ENCODE results near the gene BBIP1.
A peak's percentile ranks its signal among the peaks of the same experiment; 100 is the strongest.

Gene BBIP1

DNA sequence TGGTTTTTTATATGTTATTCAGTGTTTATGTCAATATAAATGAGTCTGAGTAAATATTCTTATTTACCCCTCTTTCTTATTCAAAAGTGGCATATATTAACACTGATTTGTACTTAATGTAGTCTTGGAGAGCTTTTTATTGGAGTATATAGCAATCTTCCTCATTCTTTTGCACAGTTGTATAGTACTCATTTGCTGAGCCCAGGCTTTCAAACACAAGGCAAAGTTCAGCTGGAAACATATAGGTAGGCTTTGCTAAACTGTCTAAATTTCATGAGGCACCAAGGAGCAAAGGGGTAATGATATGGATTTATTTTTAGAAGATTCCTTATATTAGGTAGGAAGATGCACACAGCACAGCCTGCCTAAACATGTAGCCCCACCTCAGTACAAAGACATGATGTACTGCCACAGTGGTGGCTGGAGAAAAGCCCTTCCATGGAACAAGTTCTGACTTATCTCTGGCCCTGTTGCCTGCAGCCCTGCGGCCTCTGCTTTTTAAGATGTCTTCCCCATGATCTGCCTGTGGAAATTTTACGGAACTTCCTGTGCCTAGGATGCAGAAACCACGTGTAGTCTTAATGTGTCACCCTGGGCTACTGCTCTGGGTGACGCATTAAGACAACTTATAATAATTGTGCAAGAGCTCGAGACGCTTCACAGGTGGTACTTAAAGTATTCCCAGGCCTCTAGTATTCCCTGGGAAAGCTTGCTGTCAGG lies 56.9 kb downstream of the BBIP1 start:
- no peak for DNase-seq

DNA sequence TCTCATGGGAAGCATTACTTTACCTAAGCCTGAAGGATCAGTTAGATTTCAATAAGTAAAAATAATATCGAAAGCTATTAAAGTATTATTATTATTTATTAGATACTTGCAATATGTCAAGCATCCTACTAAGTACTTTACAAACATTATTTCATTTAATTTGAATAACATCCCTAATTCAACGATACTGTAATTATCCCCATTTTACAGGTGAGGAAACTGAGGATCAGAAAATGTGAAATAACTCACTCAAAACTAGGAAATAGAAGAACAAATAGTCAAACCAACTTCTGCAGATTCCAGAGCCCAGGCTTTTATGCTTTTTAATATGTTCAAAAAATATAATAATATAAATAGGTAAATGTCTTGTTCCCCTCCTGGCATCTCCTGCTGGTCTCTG lies 57.5 kb downstream of the BBIP1 start:
- DNase-seq, result no peak

DNA sequence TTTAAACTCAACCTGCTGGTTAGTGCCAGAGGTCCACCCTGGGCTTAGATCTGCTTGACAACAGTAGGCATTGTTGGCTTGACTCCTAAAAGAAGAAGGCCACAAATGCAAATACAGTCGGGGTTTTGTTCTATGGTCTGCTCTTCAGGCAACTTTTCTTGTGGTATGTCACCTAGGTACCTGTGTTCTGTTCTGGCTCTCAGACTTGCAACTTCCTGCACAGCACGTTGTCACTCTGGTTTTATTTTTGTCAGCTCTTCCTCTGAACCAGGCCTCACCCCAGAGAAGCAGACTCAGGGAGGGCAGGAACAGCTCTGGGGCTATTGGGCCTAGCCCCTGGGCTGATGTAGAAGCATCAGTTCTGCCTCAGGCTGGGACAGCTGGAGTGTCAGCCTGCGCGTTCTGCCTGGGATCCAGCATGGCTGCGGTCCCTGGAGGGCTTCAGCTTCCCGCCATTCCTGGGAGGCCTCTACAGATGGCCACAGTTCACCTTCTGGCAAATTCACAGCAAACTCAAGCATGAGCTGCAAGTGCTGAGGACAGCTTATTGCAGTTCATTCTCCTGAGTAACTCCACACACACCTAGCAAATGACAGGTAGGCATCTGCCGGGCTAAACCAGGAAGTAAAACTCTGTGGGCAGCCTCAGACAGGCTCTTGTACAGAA lies 58.3 kb downstream of the BBIP1 start:
- peak in 2 of 4 experiments; percentile 20 to 22 for DNase-seq

DNA sequence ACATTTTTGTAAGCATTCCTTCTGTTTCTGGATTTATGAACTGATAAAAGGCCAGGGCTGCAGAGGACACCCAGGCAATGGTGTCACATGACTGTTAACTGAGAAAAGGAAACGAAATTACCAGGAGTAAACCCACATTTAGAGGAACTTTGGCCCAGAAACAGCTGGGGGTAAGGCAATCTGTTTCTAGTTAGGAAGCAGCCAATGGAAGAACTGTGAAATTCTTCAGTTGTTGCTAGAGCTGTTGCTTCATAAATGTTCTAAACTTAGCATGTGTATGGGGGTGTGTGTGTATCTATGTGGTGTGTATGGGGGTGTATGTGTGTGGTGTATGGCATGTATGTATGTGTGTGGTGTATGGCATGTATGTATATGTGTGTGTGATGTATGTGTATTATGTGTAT lies 59.0 kb downstream of the BBIP1 start:
- DNase-seq, result no peak

DNA sequence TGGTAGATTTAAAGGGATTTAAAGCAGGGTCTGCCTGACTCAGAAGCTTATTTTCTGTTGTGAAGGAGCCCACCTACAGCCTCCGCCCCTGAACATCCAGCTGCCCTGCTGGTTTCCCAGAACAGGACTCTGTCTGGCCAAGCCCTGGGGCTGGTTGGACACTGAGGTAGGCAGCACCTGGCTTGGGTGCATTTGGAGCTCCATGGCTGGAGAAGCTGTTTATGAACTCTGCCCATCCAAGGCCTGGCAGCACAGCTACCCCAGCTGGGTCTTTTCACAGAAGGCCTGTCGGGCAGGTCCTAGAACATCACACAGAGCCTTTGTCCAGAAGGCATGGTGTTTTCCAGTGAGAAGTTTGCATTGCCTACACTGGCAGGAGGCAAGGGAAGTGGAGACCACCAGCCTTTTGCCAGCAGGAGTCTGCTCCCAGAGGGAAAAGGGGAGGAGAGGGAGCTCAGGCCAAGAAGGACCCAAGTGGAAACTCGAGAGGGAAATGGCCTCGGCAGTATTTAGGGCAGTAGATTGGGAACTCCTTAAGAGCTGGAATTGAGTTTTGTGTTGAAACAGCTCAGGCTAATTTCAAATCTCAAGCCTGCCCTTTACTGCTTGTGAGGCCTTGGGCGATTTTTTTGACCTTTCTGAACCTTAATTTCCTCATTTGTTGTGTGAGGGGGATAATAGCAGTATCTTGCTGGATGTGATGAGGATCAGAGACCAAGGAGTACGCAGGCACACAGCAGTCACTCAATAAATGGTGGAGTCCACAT lies 59.6 kb downstream of the BBIP1 start:
- DNase-seq, result no peak

DNA sequence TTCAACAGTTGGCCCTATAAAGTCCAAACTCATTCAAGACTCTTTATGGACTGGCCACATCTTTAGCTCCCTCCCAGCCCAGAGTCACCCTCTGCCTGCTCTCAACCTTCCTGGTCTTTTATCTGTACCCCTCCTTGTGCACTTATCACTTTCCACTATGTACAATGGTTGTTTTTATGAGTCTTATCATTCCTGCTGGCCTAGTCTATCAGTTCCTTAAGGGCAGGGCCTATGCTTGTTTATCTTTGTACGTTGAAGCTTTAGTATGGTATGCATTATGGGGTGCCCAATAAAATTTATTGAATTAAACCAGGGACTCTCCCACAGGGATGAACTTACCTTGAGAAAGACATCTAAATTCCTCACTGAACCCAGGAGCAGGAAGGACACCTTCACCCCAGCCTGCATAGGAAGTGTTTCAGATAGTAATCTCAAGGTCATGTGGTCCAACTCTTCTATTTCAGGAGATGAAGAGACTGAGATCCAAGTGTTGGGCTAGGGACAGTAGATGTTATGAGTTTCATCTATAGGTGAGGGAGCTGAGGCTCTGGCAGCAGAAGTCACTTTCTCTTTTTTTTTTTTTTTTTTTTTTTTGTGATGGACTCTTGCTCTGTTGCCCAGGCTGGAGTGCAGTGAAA lies 60.6 kb downstream of the BBIP1 start:
- DNase-seq, result no peak

DNA sequence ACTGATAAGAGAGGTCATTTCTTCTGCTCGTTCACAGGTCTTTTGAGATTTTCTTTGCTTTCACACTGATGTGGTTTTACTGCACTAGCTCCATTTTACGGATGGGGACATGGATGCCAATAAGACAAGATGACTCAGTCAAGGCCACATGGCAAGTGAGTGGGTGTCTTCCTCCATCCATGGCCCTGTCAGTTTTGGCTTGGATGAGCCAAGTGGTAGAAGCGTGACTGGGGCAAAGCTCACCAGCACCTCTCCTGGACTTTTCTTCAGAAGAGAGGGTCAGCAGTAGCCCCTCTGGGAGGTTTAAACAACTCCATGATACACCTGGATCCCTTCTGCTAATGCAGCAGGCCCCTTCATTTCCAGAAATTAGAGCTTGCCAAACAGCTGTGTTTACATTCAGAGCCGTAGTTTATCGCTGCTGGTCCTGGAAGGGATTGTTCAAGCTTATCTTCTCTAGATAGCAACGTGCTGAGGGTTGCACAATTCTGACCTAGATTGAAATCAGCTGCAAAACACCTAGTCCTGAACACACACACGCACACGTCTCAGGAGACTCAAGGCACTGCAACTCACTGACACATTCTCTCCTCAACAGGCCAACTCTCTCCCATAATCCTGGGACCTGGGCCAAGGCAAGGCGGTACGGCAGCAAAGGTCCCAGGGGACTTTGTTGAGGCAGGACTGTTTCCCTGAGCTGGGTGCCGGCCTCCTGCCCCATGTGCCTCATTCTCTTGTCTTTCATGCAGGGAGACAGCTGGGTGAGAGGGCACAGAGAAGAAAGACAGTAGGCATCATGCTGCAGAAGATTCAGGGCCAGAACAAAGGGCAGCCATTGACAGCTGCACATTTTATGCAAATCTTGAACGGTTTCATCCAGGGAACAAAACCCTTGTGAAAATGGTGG lies 61.5 kb downstream of the BBIP1 start:
- DNase-seq, result no peak

DNA sequence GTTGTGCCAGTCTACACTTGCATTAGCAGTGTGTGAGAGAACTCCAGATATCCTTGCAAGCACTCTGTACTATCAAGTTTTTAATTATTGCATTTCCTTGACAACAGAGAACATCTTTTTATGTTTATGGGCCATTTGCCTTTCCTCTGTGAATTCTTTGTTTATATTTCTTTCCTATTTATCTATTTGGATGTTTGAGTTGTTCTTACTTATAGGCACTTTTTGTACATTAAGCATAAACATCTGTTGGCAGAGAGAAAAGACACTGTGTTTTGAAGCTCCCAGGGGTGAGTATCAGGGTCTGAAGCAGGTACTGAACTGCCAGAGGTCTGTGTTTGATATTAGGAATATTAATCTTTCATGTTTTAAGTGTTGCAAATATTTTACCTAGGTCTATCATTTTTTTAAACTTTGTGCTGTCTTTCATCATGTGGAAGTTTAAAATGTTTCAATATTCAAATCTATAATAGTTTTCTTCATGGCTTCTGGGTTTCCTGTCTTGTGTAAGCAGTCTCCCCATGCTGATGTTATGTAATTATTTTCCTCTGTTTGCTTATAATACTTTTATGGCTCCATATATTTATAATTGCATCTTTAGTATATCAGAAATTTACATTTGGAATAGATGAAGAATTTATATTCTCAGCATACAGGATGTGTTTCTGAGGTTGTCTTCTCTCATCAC lies 64.9 kb downstream of the BBIP1 start:
- no peak for DNase-seq

DNA sequence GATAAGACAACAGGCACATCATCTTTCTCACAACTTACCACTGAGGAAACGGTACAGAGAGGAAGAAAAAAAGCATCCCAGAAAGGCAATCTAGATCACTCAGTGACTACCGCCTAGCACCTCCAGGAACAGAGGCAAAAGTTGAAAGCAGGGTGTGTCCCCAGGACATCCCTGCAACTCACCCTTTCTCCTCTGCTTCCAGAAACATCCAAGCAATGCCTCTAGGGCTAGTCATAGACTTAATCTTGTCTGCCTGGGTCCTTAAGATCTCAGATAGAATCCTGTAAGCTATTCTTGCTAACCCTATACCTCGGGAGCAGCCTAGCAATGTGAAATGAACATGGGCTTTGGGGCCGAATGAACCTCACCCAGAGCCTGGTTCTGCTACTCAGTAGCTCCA lies 66.0 kb downstream of the BBIP1 start:
- no peak for DNase-seq

DNA sequence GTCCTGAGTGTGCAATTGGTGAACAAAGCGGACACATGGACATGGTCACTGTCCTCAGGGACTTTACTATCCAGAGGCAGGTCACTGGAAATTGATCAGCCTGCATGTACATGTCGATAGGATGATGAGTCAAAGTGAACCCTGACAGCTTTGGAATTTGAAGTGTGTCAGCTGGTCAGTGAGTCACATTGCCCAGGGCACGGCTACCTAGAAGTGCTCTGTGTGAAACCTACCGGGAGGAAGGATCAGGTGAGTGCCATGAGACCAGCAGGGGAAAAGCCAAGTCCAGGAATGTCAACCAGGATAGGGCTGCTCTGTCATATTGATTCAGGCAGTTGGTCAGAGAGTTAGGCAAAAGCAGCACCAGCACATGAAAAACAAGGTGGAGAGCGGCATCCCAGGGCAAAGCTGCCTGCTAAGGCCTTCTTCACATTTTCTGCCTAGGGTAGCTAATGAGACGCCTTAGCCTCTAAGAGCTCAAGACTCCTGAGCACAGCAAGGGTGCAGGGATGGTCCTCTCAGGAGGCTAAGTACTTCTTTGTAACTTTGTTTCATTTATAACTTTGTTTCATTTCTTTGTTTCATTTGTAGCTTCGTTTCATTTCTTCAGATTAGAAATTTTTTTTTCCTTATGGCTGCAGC lies 66.6 kb downstream of the BBIP1 start:
- no peak for DNase-seq

DNA sequence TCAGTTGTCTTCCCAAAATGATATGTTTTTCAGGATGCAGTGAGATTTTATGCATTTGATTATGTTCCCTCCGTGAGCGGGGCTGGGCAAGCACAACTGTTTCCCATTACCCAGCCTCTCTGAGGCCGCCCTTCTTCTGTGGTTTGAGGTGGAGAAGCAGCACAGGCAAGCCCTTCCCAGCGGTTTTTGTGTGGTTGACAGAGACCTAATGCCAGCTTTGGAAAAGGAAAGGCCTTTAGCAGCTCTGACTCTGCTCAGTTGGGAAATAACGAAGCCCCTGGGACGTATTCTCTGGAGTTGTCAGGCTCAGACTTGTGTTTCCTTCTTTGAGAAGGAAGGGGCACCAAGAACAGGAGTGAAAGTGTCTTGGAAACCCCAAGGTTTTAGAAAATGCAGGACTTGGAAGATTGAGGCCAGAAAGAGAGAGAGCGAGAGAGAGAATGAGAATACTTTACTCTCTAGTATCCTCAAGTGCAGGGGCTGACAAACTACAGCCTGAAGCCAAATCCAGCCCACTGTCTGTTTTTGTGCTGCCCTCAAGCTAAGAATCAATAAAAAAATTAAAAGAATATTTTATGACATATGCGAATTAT lies 67.9 kb downstream of the BBIP1 start:
- no peak for DNase-seq

DNA sequence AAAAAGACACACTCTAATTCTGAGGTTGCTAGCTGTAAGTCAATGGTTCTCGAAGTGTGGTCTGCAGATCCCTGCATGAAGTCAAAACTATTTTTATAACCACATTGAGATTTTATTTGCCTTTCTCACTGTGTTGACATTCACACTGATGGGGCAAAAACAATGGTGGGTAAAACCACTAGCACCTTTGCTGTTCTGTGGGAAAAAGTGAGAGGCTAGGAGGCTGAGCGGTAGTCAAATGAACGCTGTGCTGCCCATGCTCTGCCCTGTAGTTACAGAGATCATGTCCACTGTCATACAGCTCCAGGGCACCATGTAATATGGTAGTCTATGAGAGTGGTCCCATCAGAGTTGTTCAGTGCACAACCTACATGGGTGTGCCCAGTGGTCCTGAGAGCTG lies 68.9 kb downstream of the BBIP1 start:
- no peak for DNase-seq

Data from activated CD4-positive, CD25-positive, alpha-beta regulatory T cell (primary cell).